Right lobe of liver (tissue), 4 donors: Measurements from ENCODE around the gene PTPN9.

Experiments
- POLR2A ChIP-seq: fragments of 450-650 bp; IDR thresholded peaks from one replicate; pipeline ENCODE4 v1.6.1; 2017; ENCODE audit warnings: antibody characterized with exemption, mild to moderate bottlenecking
- TF ChIP-seq, protein P1 (sequence below), 4 donors: fragments of 200-600 bp in 3 of 4; fragments of 450-650 bp in 1 of 4; IDR thresholded peaks; one replicate each; pipeline versions ENCODE4 v1.5.1 to v1.8.0; 2016 to 2022; ENCODE audit warnings: antibody characterized with exemption in 4 of 4, mild to moderate bottlenecking in 2 of 4
- donor health status: DM: no; HTN: no; CAD: no.
- donor health status: DM: no; HTN: no; CAD: no.
- donor health status: DM: no; HTN: yes; CAD: no.

DNA sequence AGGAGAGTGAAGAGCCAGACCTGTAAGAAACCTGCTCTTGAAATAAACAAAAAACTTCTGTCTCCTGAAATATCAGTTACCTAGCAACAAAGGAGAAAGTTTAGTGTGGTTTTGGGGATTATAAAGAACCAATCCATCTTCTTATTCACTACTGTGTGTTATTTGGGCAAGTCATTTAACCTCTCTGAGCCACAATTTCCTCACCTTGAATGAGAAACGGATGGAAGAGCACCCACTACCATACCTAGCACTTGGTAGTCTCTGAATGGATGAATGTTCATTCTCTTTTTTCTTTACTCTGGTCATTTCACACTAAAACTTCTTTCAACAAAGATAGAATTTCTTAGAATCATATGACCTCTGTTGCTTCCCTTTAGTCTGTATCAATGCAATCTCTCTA lies 45.2 kb downstream of the PTPN9 start:
- TF ChIP-seq, protein P1, sequence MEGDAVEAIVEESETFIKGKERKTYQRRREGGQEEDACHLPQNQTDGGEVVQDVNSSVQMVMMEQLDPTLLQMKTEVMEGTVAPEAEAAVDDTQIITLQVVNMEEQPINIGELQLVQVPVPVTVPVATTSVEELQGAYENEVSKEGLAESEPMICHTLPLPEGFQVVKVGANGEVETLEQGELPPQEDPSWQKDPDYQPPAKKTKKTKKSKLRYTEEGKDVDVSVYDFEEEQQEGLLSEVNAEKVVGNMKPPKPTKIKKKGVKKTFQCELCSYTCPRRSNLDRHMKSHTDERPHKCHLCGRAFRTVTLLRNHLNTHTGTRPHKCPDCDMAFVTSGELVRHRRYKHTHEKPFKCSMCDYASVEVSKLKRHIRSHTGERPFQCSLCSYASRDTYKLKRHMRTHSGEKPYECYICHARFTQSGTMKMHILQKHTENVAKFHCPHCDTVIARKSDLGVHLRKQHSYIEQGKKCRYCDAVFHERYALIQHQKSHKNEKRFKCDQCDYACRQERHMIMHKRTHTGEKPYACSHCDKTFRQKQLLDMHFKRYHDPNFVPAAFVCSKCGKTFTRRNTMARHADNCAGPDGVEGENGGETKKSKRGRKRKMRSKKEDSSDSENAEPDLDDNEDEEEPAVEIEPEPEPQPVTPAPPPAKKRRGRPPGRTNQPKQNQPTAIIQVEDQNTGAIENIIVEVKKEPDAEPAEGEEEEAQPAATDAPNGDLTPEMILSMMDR (IDR thresholded peaks at IDR 0.05), result no peak
- TF ChIP-seq POLR2A, result no peak
